Measurements from ENCODE around the gene CLTC.

Gene CLTC

GRCh38 chr17:59711936-59712335 lies 92.2 kb downstream of the CLTC start:
- Histone ChIP-seq H3K27ac (no peak overlapping the region), H3K9ac (no peak overlapping the region), H3K4me2 (no peak overlapping the region), H3K4me1 (peaks cover 16% of the 10 kb centered on the region), H3K27me3 (no peaks in the 10 kb centered on the region), H4K20me1 (peaks cover 77% of the 10 kb centered on the region), H3K36me3 (peaks cover 3% of the 10 kb centered on the region; the same call in 1 of the 2 replicates), H3K4me3 (no peak overlapping the region), H3K9me3 (no peaks in the 10 kb centered on the region)
- TF ChIP-seq Cebpa-rat (IDR thresholded peaks at IDR 0.05) = no peak

GRCh38 chr17:59712862-59713261 lies 93.2 kb downstream of the CLTC start:
- Histone ChIP-seq H3K36me3 (peaks cover 12% of the 10 kb centered on the region; the same call in 1 of the 2 replicates), H3K9ac (no peak overlapping the region), H3K27ac (no peak overlapping the region), H3K4me2 (no peak overlapping the region), H3K9me3 (no peaks in the 10 kb centered on the region), H3K27me3 (no peaks in the 10 kb centered on the region), H3K4me1 (peaks cover 16% of the 10 kb centered on the region), H3K4me3 (no peak overlapping the region), H4K20me1 (peaks cover 86% of the 10 kb centered on the region)
- no peak for TF ChIP-seq Cebpa-rat (IDR thresholded peaks at IDR 0.05)

- Histone ChIP-seq H3K4me2 (no peak overlapping the region), H3K9ac (no peak overlapping the region), H3K9me3 (no peaks in the 10 kb centered on the region), H3K4me3 (no peak overlapping the region), H3K4me1 (peaks cover 4% of the 10 kb centered on the region), H3K27me3 (no peaks in the 10 kb centered on the region), H3K27ac (no peak overlapping the region), H3K36me3 (peaks cover 13% of the 10 kb centered on the region; the same call in 1 of the 2 replicates), H4K20me1 (peaks cover 87% of the 10 kb centered on the region)
- TF ChIP-seq Cebpa-rat (IDR thresholded peaks at IDR 0.05) = no peak
These were observed 94.6 kb downstream of the CLTC start for GRCh38 chr17:59714255-59714654.

- H3K9ac ChIP-seq = no peak overlapping the region
- TF ChIP-seq Cebpa-rat (IDR thresholded peaks at IDR 0.05) = no peak
- no peak overlapping the region for H3K4me2 ChIP-seq
- H3K27ac ChIP-seq = no peak overlapping the region
- H3K4me1 ChIP-seq = no peaks in the 10 kb centered on the region
- peaks cover 13% of the 10 kb centered on the region; the same call in 1 of the 2 replicates for H3K36me3 ChIP-seq
- peaks cover 75% of the 10 kb centered on the region for H4K20me1 ChIP-seq
- no peak overlapping the region for H3K4me3 ChIP-seq
- no peaks in the 10 kb centered on the region for H3K9me3 ChIP-seq
- H3K27me3 ChIP-seq = no peaks in the 10 kb centered on the region
These were observed 96.7 kb downstream of the CLTC start for GRCh38 chr17:59716427-59716826.

- Histone ChIP-seq H3K4me3 (no peak overlapping the region), H3K4me2 (no peak overlapping the region), H3K27me3 (no peaks in the 10 kb centered on the region), H4K20me1 (peaks cover 76% of the 10 kb centered on the region), H3K4me1 (no peaks in the 10 kb centered on the region), H3K9me3 (no peaks in the 10 kb centered on the region), H3K27ac (no peak overlapping the region), H3K9ac (no peak overlapping the region), H3K36me3 (peaks cover 13% of the 10 kb centered on the region; the same call in 1 of the 2 replicates)
- no peak for TF ChIP-seq Cebpa-rat (IDR thresholded peaks at IDR 0.05)
These were observed 99.8 kb downstream of the CLTC start for GRCh38 chr17:59719526-59719925.

- no peaks in the 10 kb centered on the region for H3K9me3 ChIP-seq
- no peak overlapping the region for H3K27ac ChIP-seq
- no peak for TF ChIP-seq Cebpa-rat (IDR thresholded peaks at IDR 0.05)
- H4K20me1 ChIP-seq = peaks cover 70% of the 10 kb centered on the region
- H3K27me3 ChIP-seq = no peaks in the 10 kb centered on the region
- H3K4me3 ChIP-seq = no peak overlapping the region
- H3K4me2 ChIP-seq = no peak overlapping the region
- H3K9ac ChIP-seq = no peak overlapping the region
- peaks cover 3% of the 10 kb centered on the region; the same call in 1 of the 2 replicates for H3K36me3 ChIP-seq
- no peaks in the 10 kb centered on the region for H3K4me1 ChIP-seq
These were observed 102.9 kb downstream of the CLTC start for GRCh38 chr17:59722623-59723022.

GRCh38 chr17:59723041-59723440 lies 103.3 kb downstream of the CLTC start:
- H3K4me2 ChIP-seq = no peak overlapping the region
- H3K27ac ChIP-seq = no peak overlapping the region
- H3K9me3 ChIP-seq = no peaks in the 10 kb centered on the region
- no peak for TF ChIP-seq Cebpa-rat (IDR thresholded peaks at IDR 0.05)
- no peaks in the 10 kb centered on the region for H3K36me3 ChIP-seq
- H3K27me3 ChIP-seq = no peaks in the 10 kb centered on the region
- peaks cover 67% of the 10 kb centered on the region for H4K20me1 ChIP-seq
- H3K4me1 ChIP-seq = no peaks in the 10 kb centered on the region
- H3K4me3 ChIP-seq = no peak overlapping the region
- no peak overlapping the region for H3K9ac ChIP-seq

GRCh38 chr17:59723607-59724006 lies 103.9 kb downstream of the CLTC start:
- H3K4me2 ChIP-seq = no peak overlapping the region
- no peak overlapping the region for H3K27ac ChIP-seq
- no peaks in the 10 kb centered on the region for H3K27me3 ChIP-seq
- no peak overlapping the region for H3K4me3 ChIP-seq
- no peak overlapping the region for H3K9ac ChIP-seq
- H3K36me3 ChIP-seq = no peaks in the 10 kb centered on the region
- H4K20me1 ChIP-seq = peaks cover 68% of the 10 kb centered on the region
- H3K9me3 ChIP-seq = no peaks in the 10 kb centered on the region
- TF ChIP-seq Cebpa-rat (IDR thresholded peaks at IDR 0.05) = no peak
- H3K4me1 ChIP-seq = no peaks in the 10 kb centered on the region

GRCh38 chr17:59725691-59726090 lies 106.0 kb downstream of the CLTC start:
- H3K9me3 ChIP-seq = no peaks in the 10 kb centered on the region
- H4K20me1 ChIP-seq = peaks cover 68% of the 10 kb centered on the region
- H3K9ac ChIP-seq = no peak overlapping the region
- no peaks in the 10 kb centered on the region for H3K4me1 ChIP-seq
- no peaks in the 10 kb centered on the region for H3K36me3 ChIP-seq
- TF ChIP-seq Cebpa-rat (IDR thresholded peaks at IDR 0.05) = no peak
- no peak overlapping the region for H3K4me2 ChIP-seq
- no peaks in the 10 kb centered on the region for H3K27me3 ChIP-seq
- no peak overlapping the region for H3K4me3 ChIP-seq
- no peak overlapping the region for H3K27ac ChIP-seq

- H4K20me1 ChIP-seq = peaks cover 61% of the 10 kb centered on the region
- H3K4me3 ChIP-seq = no peak overlapping the region
- no peak overlapping the region for H3K27ac ChIP-seq
- no peak overlapping the region for H3K4me2 ChIP-seq
- no peak for TF ChIP-seq Cebpa-rat (IDR thresholded peaks at IDR 0.05)
- H3K27me3 ChIP-seq = no peaks in the 10 kb centered on the region
- H3K4me1 ChIP-seq = no peaks in the 10 kb centered on the region
- peaks cover 10% of the 10 kb centered on the region; the same call in 1 of the 2 replicates for H3K36me3 ChIP-seq
- no peaks in the 10 kb centered on the region for H3K9me3 ChIP-seq
- no peak overlapping the region for H3K9ac ChIP-seq
These were observed 108.3 kb downstream of the CLTC start for GRCh38 chr17:59727817-59728533.
